Cardiac septum (tissue), 1 donor: ENCODE data around the gene TPRKB. TPM values are rescaled to one million over a fixed set of nuclear protein-coding genes. Genes with fewer than 3 reads are reported as not detected.
"Not testable (repeated sequence)": the region's sequence is repeated elsewhere in the genome, so short reads cannot be mapped to it uniquely, and the experiment has no call there.

Source experiments
- DNase-seq: peaks from one replicate; pipeline ENCODE4 v3.0.0-alpha.2; 2020; ENCODE audit warnings: low spot score
- intact Hi-C: fragments of 100-400 bp; cut with DNase I; formaldehyde crosslinking; loops from one replicate; pipeline ENCODE4 v1.14.0; 2022
- total RNA-seq: library from RNA; stranded (reverse); fragmentation: NEBNext Ultra II Directional; extraction: Animal tissue kit (Norgen Biotek cat#: 25700); gene quantifications from one replicate; pipeline ENCODE4 v1.2.1, GENCODE V29; 2021
- donor health status: DM: no; HTN: no; CAD: no.

The TPRKB gene
- total RNA-seq, 1 donor from 2014 or later, result 14.7 TPM

DNA sequence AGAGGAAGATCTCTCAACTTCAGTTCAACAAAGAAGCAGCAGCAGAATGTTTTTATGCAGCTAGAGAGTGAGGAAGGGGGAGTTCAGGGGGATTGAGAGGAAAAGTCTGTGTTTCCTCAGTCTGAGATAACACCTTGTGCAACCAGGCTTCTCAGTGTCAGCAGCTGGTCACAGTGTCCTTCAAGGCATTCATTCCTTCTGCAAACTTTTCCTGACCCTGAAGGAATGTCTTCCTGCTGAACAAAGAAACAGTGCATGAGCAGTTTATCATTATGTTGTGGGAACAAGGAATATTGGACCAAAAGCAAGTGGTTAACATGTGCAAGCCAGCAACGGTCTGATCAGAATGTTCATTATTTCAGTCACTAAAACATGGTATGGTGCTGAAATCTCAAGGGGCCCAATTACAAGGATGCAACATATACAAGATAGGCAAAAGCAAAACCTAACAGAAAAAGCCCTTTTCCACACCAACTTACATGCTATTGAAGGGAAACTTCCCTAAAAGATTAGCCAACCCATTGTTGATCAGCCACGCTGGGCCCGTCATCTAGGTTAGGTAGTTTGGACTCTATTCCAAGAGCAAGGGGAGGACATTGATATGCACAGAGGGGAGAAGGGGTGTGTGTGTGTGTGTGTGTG, 34.2 kb downstream of the TPRKB start:
- DNase-seq, intact Hi-C loops: not testable (repeated sequence)

GRCh38 chr2:73701968-73702665, 35.0 kb downstream of the TPRKB start:
- intact Hi-C loops, result no loop called here
- no peak for DNase-seq

DNA sequence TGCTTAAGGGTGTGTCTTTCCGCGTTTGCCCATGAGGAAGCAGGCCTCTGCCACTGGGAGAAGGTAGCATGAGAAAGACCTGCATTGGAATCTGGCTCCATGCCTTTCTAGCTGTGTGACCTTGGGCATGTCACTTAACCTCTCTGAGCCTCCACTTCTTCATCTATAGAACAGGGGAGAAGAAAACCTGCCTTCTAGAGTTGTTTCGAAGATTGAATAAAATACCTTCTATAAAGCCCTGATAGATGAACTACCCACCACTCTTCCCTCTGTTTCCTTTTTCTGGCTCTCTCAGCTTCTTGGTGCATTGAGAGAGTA, 35.7 kb downstream of the TPRKB start:
- DNase-seq, intact Hi-C loops: not testable (repeated sequence)

GRCh38 chr2:73700661-73701447, 36.3 kb downstream of the TPRKB start:
- intact Hi-C loops, result no loop called here
- DNase-seq, result no peak

DNA sequence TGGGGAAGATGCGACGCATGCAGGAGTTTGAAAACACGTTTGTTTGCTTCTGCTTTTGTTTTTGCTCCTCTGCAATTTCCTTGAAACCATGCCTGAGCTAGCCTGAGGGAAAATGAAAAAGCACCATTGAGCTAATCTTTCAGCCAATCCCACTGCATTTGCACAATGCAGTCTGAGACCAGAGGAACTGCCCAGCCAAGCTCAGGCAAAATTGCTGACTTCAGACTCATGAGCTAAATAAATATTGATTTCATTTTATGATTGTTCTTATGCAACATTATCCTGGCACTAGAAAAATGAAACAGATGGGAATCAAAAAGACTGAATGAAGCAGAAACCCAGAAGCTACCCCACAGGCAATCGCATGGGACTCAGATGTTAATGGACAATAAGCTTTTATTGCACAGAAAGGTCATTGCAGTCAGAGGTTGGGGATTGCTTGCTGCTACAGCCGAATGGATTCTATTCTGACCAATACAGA, 37.0 kb downstream of the TPRKB start:
- intact Hi-C loops, result no loop called here
- no peak for DNase-seq

DNA sequence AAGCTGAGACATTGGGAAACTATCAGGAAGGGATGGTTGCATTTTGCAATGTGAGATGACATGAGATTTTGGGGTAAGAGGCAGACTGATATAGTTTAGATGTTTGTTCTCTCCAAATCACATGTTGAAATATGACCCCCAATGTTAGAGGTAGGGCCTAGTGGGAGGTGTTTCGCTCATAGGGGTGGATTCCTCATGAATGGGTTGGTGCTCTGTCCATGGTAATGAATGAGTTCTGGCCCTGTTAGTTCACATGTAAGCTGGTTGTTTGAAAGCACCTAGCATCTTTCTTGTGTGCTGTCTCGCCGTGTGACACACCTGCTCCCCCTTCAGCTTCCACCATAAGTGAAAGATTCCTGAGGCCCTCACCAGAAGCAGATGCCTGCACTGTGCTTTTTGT, 37.7 kb downstream of the TPRKB start:
- intact Hi-C loops, result no loop called here

DNA sequence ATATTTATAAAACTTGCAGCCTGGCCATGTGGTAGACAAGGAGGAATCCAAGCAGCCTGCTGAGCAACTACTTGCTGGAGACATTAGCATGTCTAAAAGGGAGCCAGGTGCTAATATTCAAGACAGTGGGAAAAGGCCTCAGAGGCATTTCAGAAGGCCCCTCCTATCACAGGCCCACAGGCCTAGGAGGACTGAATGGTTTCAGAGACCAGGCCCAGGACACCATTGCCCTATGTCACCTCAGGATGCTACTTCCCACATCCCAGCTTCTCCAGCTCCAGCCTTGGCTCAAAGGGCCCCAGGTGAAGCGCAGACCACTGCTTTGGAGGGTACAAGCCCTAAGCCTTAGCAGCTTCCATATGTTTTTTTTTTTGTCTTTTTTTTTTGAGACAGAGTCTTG, 39.0 kb downstream of the TPRKB start:
- DNase-seq, result no peak
- intact Hi-C loops, result no loop called here

More for the DNA sequence above, 37.7 kb downstream of the TPRKB start:
- no peak for DNase-seq

DNA sequence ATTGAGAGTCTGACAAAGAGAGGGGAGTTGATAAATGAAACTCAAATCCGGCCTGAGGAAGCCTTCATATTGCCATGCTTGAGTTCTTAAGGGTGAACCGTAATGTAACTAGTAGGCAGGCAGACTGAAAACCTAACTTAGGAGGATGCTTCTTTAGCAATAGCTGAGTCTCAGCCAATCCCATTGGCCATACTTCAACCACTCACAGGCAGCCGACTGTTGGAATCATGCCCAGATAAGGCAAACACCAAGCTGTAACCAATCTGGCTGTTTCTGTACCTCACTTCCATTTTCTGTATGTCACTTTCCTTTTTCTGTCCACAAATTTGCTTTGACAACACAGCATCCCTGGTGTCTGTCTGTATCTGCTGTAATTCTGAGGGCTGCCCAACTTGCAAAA, 39.5 kb downstream of the TPRKB start:
- no peak for DNase-seq
- intact Hi-C loops, result no loop called here

DNA sequence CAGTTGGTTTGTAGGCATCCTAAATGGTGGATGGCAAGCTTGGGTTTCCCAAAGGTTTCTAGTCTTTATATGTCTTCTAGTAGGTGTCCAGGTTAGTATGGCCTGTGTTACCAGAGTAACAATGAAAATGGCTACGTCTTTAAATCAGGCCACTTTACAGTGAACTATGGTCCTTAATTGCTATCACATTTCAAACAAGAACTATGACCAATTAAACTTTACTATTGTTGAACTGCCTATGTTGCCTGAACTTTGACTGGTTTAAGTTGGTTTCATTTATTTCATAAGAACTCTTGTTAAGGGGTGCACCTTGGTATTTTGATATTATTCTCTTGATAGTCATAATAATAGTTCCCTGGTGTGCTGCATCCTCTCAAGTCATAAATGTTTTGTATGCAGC, 40.2 kb downstream of the TPRKB start:
- intact Hi-C loops, DNase-seq: not testable (repeated sequence)

DNA sequence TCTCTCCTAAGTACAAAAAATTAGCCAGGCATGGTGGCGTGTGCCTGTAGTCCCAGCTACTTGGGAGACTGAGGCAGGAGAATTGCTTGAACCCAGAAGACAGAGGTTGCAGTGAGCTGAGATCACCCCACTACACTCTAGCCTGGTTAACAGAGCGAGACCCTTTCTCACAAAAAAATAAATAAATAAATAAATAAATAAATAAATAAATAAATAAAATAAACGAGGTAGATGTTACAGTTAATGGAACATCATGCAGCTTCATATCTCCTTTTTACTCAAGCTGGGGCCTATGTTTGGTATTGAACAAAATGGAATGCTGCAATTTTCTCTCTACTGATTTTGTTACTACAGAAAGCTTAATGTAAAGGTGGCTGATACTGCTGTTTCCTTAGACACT, 40.6 kb downstream of the TPRKB start:
- DNase-seq, intact Hi-C loops: not testable (repeated sequence)

DNA sequence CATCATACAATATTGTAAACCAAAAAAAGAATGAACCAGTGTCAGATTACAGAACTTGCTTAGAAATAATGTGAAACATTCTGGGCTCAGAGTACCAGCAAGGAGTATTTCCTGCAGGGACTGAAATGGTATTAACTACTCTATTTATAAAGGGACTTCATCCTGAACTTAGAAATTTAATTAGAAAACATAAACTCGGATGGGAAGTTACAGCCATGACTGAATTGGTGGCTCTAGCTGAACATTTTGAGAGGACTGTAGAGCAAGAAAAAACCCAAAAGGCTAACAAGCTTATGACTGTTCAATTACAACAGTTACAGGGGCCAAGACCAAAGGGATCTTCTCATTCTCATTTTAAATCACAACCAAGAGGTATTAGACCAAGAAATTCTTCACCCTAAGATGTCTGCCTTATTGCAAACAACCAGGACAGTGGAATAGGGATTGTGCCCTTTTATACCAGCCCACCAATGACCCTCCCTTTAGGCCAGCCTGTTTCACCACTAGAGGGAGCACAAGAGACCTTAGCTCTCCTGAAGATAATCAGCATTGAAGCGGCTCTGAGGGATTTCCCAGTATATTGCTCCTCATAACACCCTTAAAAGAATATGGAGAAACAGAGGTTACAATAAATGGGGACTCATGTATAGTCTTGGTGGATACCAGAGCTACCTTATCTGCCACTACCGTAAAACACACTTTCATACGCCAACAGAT, 46.6 kb downstream of the TPRKB start:
- intact Hi-C loops, DNase-seq: not testable (repeated sequence)

- intact Hi-C loops, result loop anchor here (10.0 kb wide), 1 partner anchor 86 kb away; no protein-coding TSS in a partner anchor
- not testable (repeated sequence) for DNase-seq
Observed at GRCh38 chr2:73688494-73688893, 48.7 kb downstream of the TPRKB start.

GRCh38 chr2:73685764-73686438, 51.2 kb downstream of the TPRKB start:
- no peak for DNase-seq
- intact Hi-C loops, result loop anchor here (10.0 kb wide), 1 partner anchor 89 kb away; no protein-coding TSS in a partner anchor

DNA sequence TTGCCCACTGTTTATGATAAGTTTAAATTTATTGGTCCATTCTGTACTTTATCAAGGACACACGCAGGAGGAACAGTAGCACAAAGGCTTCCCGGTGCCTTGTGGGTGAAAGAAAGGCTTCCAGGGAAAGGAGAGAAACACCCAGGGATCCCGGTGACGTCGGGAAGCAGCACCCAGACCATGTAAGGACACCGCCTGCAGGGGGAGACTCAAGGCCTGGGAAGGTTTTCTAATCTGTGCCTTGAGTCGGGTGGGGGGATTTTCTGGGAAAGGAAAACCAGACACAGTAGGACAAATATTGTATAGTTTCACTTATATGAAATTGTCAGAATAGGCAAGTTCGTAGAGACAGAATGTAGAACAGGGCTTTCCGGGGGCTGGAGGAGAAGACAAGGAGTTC, 52.2 kb downstream of the TPRKB start:
- not testable (repeated sequence) for DNase-seq
- intact Hi-C loops, result loop anchor here (10.0 kb wide), 1 partner anchor 90 kb away; no protein-coding TSS in a partner anchor

DNA sequence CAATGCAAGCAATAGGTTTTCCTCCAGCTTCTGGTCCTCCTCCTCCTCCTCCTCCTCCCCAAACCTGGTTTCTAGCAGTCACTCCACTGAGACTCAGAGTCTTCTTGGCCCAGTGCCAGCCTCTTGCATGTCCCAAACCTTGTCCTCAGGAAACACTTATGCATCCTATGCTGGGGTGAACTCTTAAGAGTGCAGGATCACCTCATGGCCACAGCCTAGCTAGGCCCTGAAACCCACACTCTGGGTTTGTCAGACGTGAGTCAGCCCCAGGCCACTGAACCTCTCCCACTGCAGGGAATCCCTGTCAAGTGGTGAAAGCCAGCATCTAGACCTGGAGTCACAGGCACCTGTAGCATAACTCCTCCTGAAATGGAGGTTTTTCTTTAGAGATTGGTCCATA, 52.8 kb downstream of the TPRKB start:
- intact Hi-C loops, result loop anchor here (10.0 kb wide), 1 partner anchor 90 kb away; no protein-coding TSS in a partner anchor
- DNase-seq, result not testable (repeated sequence)

- intact Hi-C loops, result loop anchor here (10.0 kb wide), 1 partner anchor 95 kb away; no protein-coding TSS in a partner anchor
- DNase-seq, result not testable (repeated sequence)
Observed at GRCh38 chr2:73679951-73680571, 57.1 kb downstream of the TPRKB start.
